AG09319 (cell line): ENCODE results near the gene DPF1.

Source experiments
- DNase-seq: peaks from one replicate; pipeline ENCODE4 v3.0.0-alpha.2; 2010; ENCODE audit warnings: low read depth; ENCODE audit errors: extremely low read depth
- TF ChIP-seq, protein P1 (sequence below): IDR thresholded peaks from 2 replicates; pipeline ENCODE4 v1.5.1; 2011; ENCODE audit warnings: low read depth, mild to moderate bottlenecking, inconsistent platforms, low read length, moderate library complexity

The DPF1 gene

GRCh38 chr19:38224014-38224862 is at the start of gene DPF1:
DPF1 (minus strand) TSS chr19:38224222; CDS start chr19:38224142, 80 bp downstream.
- TF ChIP-seq, protein P1, sequence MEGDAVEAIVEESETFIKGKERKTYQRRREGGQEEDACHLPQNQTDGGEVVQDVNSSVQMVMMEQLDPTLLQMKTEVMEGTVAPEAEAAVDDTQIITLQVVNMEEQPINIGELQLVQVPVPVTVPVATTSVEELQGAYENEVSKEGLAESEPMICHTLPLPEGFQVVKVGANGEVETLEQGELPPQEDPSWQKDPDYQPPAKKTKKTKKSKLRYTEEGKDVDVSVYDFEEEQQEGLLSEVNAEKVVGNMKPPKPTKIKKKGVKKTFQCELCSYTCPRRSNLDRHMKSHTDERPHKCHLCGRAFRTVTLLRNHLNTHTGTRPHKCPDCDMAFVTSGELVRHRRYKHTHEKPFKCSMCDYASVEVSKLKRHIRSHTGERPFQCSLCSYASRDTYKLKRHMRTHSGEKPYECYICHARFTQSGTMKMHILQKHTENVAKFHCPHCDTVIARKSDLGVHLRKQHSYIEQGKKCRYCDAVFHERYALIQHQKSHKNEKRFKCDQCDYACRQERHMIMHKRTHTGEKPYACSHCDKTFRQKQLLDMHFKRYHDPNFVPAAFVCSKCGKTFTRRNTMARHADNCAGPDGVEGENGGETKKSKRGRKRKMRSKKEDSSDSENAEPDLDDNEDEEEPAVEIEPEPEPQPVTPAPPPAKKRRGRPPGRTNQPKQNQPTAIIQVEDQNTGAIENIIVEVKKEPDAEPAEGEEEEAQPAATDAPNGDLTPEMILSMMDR: no peak; the same call in 1 of the 2 replicates
- no peak for DNase-seq

DNA sequence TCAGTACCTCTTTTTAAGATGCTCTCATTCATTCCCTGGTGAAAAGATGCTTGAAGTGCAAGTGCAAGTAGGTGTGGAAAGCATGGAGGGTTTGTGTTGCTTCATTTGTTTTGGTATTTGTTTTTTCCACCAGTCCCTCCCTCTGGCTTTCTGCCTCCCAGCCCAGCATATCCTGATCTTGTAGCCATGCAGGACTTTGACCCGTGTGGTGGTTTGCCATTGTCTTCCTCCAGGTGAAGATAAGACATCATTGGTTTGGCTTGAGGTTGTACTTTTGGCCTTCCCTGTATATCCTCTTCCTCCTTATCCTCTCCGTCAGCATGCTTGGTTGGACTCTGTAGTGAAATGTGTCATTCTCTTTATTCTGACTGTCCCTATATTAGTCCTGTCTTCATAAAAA is 49.5 kb upstream of the DPF1 start:
- no peak for DNase-seq

DNA sequence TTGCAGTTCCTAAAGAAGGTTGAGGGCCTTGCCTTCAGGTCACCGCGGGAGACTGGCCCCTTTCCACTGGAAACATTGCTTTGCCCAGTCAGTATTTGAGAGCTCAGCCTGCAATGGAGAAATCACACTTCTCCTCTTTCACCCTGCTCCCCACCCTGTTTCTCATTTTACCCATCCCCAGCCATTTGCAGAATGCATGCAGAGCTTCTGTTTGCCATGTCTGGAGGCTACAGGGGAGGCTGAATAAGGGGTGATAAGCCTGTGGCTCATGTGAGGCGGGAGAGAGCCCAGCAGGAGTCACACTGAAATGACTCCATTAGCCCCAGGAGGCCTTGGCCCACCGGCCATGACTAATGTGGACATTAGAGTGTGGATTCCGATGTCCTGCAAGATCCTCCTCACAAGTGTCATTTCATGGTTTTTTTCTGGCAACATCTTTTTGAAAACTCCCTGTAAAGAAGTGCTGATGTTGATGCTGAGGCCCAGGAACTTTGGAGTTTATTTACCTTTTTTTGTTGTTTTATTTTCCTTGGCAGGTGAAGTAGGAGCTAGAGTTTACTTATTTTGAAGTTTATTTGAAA is 46.7 kb upstream of the DPF1 start:
- TF ChIP-seq, protein P1: no peak
- no peak for DNase-seq

More for the DNA sequence above, 49.5 kb upstream of the DPF1 start:
- TF ChIP-seq, protein P1: no peak

DNA sequence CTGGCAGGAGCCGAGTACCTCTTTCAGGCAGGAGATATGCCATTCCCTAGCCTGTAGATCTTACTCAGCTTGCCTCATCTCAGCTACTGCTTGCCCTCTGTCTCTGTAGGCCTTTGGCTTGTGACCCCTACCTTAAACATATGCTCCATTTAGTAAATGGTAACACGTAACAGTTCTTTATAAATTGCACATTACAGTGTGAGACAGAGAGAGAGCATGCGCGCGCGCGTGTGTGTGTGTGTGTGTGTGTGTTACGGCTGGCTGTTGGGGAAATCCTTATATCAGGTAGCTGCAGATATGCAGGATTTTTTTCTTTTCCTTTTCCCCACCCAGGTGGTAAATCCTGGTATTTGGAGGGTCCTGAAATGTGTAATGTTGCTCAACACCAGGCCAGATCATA is 44.5 kb upstream of the DPF1 start:
- TF ChIP-seq, protein P1: no peak
- DNase-seq: no peak

GRCh38 chr19:38267761-38268483 is 43.9 kb upstream of the DPF1 start:
- DNase-seq: no peak
- TF ChIP-seq, protein P1: no peak

DNA sequence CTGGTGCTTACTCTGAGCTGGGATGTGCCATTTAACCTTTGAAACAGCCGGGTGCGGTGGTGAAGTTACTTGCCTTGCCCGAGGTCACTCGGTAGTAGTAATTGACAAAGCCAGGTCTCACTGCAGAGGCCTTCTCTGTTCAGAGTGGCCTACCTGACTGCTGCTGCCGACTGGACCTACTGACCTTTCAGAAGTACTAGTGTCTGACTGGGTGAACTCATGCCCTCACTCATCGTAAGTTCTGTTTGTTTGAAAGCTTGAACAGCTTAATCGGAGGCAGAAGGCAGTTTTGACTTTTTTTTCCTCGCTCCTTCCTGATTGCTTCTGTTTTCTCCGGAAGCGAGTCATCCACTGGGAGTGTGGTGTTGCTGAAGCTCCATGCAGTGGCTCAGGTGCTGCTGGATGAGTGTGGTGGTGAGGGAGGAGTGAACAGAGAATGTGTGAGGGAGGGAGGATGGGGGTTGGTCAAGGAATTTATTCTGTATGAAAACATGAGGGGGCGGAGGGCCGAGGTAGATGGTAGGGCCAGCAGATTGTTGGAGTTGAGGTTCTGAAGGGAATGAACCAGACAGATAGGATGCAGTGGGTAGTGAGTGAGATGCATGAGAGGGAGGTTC is 43.1 kb upstream of the DPF1 start:
- no peak for DNase-seq
- TF ChIP-seq, protein P1: no peak
